Measurements from ENCODE around the gene PIK3C2G.

DNA sequence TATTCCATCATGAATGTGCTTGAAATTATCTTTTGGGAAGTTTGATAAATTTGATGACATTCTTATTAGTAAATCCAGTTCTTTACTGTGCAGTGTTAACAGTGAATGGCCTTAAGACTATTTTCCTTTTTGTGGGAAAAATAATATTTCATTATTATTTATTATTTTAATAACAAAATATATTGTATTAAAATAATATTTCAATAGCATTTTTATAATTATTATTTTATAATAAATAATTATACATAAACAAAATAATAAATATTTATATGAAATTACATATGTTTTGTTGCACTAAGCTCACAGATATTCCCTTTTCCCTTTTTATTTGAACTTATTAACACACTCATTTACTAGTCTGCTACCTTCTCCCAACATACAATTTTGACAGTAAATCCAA, 33.6 kb downstream of the PIK3C2G start:
- no peak for TF ChIP-seq NFE2L1 (CRISPR knock-in tag; IDR thresholded peaks at IDR 0.05; ENCODE audit: borderline replicate concordance)
- TF ChIP-seq RERE (CRISPR knock-in tag; IDR thresholded peaks at IDR 0.05; ENCODE audit: low read depth), result no peak
- TF ChIP-seq HDAC2 (CRISPR knock-in tag; IDR thresholded peaks at IDR 0.05), result no peak
- TF ChIP-seq, protein P1, sequence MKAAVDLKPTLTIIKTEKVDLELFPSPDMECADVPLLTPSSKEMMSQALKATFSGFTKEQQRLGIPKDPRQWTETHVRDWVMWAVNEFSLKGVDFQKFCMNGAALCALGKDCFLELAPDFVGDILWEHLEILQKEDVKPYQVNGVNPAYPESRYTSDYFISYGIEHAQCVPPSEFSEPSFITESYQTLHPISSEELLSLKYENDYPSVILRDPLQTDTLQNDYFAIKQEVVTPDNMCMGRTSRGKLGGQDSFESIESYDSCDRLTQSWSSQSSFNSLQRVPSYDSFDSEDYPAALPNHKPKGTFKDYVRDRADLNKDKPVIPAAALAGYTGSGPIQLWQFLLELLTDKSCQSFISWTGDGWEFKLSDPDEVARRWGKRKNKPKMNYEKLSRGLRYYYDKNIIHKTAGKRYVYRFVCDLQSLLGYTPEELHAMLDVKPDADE (CRISPR knock-in tag; IDR thresholded peaks at IDR 0.05), result no peak
- TF ChIP-seq, protein P2, sequence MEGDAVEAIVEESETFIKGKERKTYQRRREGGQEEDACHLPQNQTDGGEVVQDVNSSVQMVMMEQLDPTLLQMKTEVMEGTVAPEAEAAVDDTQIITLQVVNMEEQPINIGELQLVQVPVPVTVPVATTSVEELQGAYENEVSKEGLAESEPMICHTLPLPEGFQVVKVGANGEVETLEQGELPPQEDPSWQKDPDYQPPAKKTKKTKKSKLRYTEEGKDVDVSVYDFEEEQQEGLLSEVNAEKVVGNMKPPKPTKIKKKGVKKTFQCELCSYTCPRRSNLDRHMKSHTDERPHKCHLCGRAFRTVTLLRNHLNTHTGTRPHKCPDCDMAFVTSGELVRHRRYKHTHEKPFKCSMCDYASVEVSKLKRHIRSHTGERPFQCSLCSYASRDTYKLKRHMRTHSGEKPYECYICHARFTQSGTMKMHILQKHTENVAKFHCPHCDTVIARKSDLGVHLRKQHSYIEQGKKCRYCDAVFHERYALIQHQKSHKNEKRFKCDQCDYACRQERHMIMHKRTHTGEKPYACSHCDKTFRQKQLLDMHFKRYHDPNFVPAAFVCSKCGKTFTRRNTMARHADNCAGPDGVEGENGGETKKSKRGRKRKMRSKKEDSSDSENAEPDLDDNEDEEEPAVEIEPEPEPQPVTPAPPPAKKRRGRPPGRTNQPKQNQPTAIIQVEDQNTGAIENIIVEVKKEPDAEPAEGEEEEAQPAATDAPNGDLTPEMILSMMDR (CRISPR knock-in tag; IDR thresholded peaks at IDR 0.05), result no peak
- no peak for TF ChIP-seq FOXA1 (IDR thresholded peaks at IDR 0.05)
- no peak for TF ChIP-seq FOXA1 (CRISPR knock-in tag; IDR thresholded peaks at IDR 0.05)
- TF ChIP-seq NR0B2 (CRISPR knock-in tag; IDR thresholded peaks at IDR 0.05), result no peak
- TF ChIP-seq YY1 (IDR thresholded peaks at IDR 0.05; ENCODE audit: insufficient read depth, insufficient replicate concordance, low read depth, low read length), result no peak
